ENCODE data around the gene GET4. TPM values are rescaled to one million over a fixed set of nuclear protein-coding genes. Genes with fewer than 3 reads are reported as not detected.

GET4 gene
- total RNA-seq, 3 donors from 2014 or later (not counting 1 experiment from before 2014, with no cell fraction given), result 69.3 to 81.6 (median 73.2) TPM

GRCh38 chr7:892648-893593 is 16.6 kb downstream of the GET4 start:
- H3K27ac Mint-ChIP-seq, result peak overlapping the region; percentile 46 to 78
- TF ChIP-seq, protein P1, sequence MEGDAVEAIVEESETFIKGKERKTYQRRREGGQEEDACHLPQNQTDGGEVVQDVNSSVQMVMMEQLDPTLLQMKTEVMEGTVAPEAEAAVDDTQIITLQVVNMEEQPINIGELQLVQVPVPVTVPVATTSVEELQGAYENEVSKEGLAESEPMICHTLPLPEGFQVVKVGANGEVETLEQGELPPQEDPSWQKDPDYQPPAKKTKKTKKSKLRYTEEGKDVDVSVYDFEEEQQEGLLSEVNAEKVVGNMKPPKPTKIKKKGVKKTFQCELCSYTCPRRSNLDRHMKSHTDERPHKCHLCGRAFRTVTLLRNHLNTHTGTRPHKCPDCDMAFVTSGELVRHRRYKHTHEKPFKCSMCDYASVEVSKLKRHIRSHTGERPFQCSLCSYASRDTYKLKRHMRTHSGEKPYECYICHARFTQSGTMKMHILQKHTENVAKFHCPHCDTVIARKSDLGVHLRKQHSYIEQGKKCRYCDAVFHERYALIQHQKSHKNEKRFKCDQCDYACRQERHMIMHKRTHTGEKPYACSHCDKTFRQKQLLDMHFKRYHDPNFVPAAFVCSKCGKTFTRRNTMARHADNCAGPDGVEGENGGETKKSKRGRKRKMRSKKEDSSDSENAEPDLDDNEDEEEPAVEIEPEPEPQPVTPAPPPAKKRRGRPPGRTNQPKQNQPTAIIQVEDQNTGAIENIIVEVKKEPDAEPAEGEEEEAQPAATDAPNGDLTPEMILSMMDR (IDR thresholded peaks at IDR 0.05), result no peak
- intact Hi-C loops (cut with micrococcal nuclease), result no loop called here
- ATAC-seq (no peak), DNase-seq (no peak)
- Histone ChIP-seq H3K4me1 (ENCODE audit: control insufficient read depth, insufficient read depth, low read length) (no peaks in the 10 kb centered on the region), H3K27ac (ENCODE audit: low read length) (no peak overlapping the region), H3K9me3 (ENCODE audit: control insufficient read depth, insufficient read depth, low read length) (no peaks in the 10 kb centered on the region), H3K4me3 (ENCODE audit: low read length) (no peak overlapping the region), H3K36me3 (ENCODE audit: control insufficient read depth, insufficient read depth, low read length) (peaks cover 69% of the 10 kb centered on the region), H3K27me3 (ENCODE audit: control insufficient read depth, insufficient read depth, low read length) (no peaks in the 10 kb centered on the region)
- no peak overlapping the region for H3K4me3 Mint-ChIP-seq
- H3K4me1 Mint-ChIP-seq, result peaks cover 0 to 21% of the 10 kb centered on the region in 2 donors
- whole genome bisulfite sequencing (ENCODE audit: insufficient coverage), result 97% methylated on average over 42 of the region's 48 CpGs
- H3K9me3 Mint-ChIP-seq, result no peaks in the 10 kb centered on the region
- H3K27me3 Mint-ChIP-seq (ENCODE audit: low read depth in 2 of 2), result no peaks in the 10 kb centered on the region
- peaks cover 6% of the 10 kb centered on the region for H3K36me3 Mint-ChIP-seq

DNA sequence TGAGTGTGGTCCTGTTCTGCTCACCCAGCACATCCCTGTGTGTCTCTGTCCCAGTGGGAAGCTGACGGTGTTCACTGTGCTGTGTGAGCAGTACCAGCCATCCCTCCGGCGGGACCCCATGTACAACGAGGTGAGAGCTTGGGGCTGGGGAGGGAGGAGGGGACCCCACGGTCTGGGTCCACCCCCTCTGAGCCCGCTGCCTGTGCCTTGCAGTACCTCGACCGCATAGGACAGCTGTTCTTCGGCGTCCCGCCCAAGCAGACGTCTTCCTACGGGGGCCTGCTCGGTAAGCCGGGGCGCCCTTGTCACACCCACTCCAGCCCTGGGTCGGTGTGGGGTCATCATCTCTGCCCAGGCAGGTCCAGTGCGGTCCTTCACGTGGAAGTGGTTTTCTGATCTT is 17.3 kb downstream of the GET4 start:
- H3K36me3 ChIP-seq (ENCODE audit: control insufficient read depth, insufficient read depth, low read length), result peaks cover 67% of the 10 kb centered on the region
- DNase-seq (no peak), ATAC-seq (no peak)
- intact Hi-C loops (cut with micrococcal nuclease), result no loop called here
- H3K4me3 ChIP-seq (ENCODE audit: low read length), result no peak overlapping the region
- H3K4me1 Mint-ChIP-seq, result peaks cover 0 to 19% of the 10 kb centered on the region in 2 donors
- no peaks in the 10 kb centered on the region for H3K9me3 Mint-ChIP-seq
- no peaks in the 10 kb centered on the region for H3K4me1 ChIP-seq (ENCODE audit: control insufficient read depth, insufficient read depth, low read length)
- peak overlapping the region; percentile 46 to 78 for H3K27ac Mint-ChIP-seq
- peaks cover 6% of the 10 kb centered on the region for H3K36me3 Mint-ChIP-seq
- 97% methylated on average over 19 of the region's 19 CpGs for WGBS (ENCODE audit: insufficient coverage)
- no peak overlapping the region for H3K27ac ChIP-seq (ENCODE audit: low read length)
- H3K9me3 ChIP-seq (ENCODE audit: control insufficient read depth, insufficient read depth, low read length), result no peaks in the 10 kb centered on the region
- H3K27me3 Mint-ChIP-seq (ENCODE audit: low read depth in 2 of 2), result no peaks in the 10 kb centered on the region
- TF ChIP-seq, protein P1 (IDR thresholded peaks at IDR 0.05), result no peak
- H3K4me3 Mint-ChIP-seq, result no peak overlapping the region
- no peaks in the 10 kb centered on the region for H3K27me3 ChIP-seq (ENCODE audit: control insufficient read depth, insufficient read depth, low read length)

GRCh38 chr7:894164-894867 is 18.0 kb downstream of the GET4 start:
- Histone ChIP-seq H3K27ac (ENCODE audit: low read length) (no peak overlapping the region), H3K4me1 (ENCODE audit: control insufficient read depth, insufficient read depth, low read length) (no peaks in the 10 kb centered on the region), H3K27me3 (ENCODE audit: control insufficient read depth, insufficient read depth, low read length) (no peaks in the 10 kb centered on the region), H3K36me3 (ENCODE audit: control insufficient read depth, insufficient read depth, low read length) (peaks cover 70% of the 10 kb centered on the region), H3K9me3 (ENCODE audit: control insufficient read depth, insufficient read depth, low read length) (no peaks in the 10 kb centered on the region), H3K4me3 (ENCODE audit: low read length) (no peak overlapping the region)
- Mint-ChIP-seq H3K27ac (peak overlapping the region in 1 of 2 donors; percentile 46), H3K27me3 (ENCODE audit: low read depth in 2 of 2) (no peaks in the 10 kb centered on the region), H3K9me3 (no peaks in the 10 kb centered on the region), H3K4me1 (peaks cover 0 to 16% of the 10 kb centered on the region in 2 donors), H3K36me3 (peaks cover 6% of the 10 kb centered on the region), H3K4me3 (no peak overlapping the region)
- intact Hi-C loops (cut with micrococcal nuclease), result no loop called here
- no peak for ATAC-seq
- TF ChIP-seq, protein P1 (IDR thresholded peaks at IDR 0.05), result no peak
- no peak for DNase-seq
- 92% methylated on average over 35 of the region's 40 CpGs for WGBS (ENCODE audit: insufficient coverage)

Measured in natural killer cell (primary cell).